HCT116 (cell line): Measurements from ENCODE around the gene IKZF3. TPM values are rescaled to one million over a fixed set of nuclear protein-coding genes. Genes with fewer than 3 reads are reported as not detected.
"Not testable (repeated sequence)": the region's sequence is repeated elsewhere in the genome, so short reads cannot be mapped to it uniquely, and the experiment has no call there.

ENCODE experiments used
- ATAC-seq: fragments of 200-7000 bp; cut with Tn5 transposase; 2 replicates; pipeline ENCODE4 v1.9.1; 2020; ENCODE audit warnings: mild to moderate bottlenecking, moderate library complexity
- BruUV-seq: library from RNA; stranded (reverse); fragments of 400-500 nt; replicated peaks from 2 replicates; lab custom pipeline; 2021; lab: Mats Ljungman, UMichigan
- CTCF ChIA-PET: fragments of 300-600 bp; sonication (Branson Sonifier 250); formaldehyde crosslinking; loops from one replicate; lab custom pipeline; 2021; ENCODE audit warnings: antibody characterized with exemption; lab: Charles Lee
- POLR2A ChIA-PET: fragments of 300-600, 350-600 bp; sonication (Branson Sonifier 250); formaldehyde crosslinking; loops from one replicate; lab custom pipeline; 2021; ENCODE audit warnings: antibody characterized with exemption; lab: Charles Lee
- RAD21 ChIA-PET, 2 experiments: fragments of 300-600 bp; sonication (Branson Sonifier 250); formaldehyde crosslinking; loops; one replicate each; lab custom pipeline; 2023; ENCODE audit warnings: low total read pairs in 2 of 2; ENCODE audit not compliant: uncharacterized antibody in 2 of 2, unreplicated experiment in 2 of 2, low non-redundant PET in 1 of 2; lab: Charles Lee
- DNase-seq: peaks from one replicate; pipeline ENCODE4 v3.0.0-alpha.2; 2010; ENCODE audit warnings: low read depth, low spot score
- H2AFZ ChIP-seq: fragments of 200-600 bp; shearing (Covaris generic), sonication (generic); 2 replicates; pipeline ENCODE4 v1.6.1; 2017; ENCODE audit warnings: low read depth, mixed run types, mixed read lengths, antibody characterized with exemption, low read length; ENCODE audit not compliant: poor library complexity, severe bottlenecking
- H3K27ac ChIP-seq: 2 replicates; pipeline ENCODE4 v1.5.1; 2012; ENCODE audit warnings: low read depth, low read length
- H3K27me3 ChIP-seq: fragments of 200-600 bp; sonication (generic); 2 replicates; pipeline ENCODE4 v1.6.1; 2016; ENCODE audit warnings: mixed run types, low read length, mixed read lengths; ENCODE audit not compliant: insufficient read depth
- H3K36me3 ChIP-seq, 2 experiments: fragments of 200-500 bp in 1 of 2; fragments of 200-600 bp in 1 of 2; sonication (Bioruptor generic) in 1 of 2; sonication (generic) in 1 of 2; 2 replicates each; pipeline versions ENCODE4 v1.5.1 to v1.6.1; 2014 to 2016; ENCODE audit warnings: low read length in 2 of 2, inconsistent platforms in 1 of 2, mixed read lengths in 1 of 2, mixed run types in 1 of 2; ENCODE audit not compliant: insufficient read depth in 2 of 2, control insufficient read depth in 1 of 2
- H3K4me1 ChIP-seq, 2 experiments: fragments of 200-600 bp in 1 of 2; sonication (generic) in 1 of 2; 2 replicates each; pipeline versions ENCODE4 v1.5.1 to v1.6.1; 2012 to 2017; ENCODE audit warnings: low read length in 2 of 2, inconsistent platforms in 1 of 2, mild to moderate bottlenecking in 1 of 2, mixed read lengths in 1 of 2, mixed run types in 1 of 2, moderate library complexity in 1 of 2; ENCODE audit not compliant: insufficient read depth in 2 of 2, control insufficient read depth in 1 of 2
- H3K4me2 ChIP-seq: fragments of 200-600 bp; sonication (generic); 2 replicates; pipeline ENCODE4 v1.6.1; 2017; ENCODE audit warnings: mixed run types, low read length, mixed read lengths
- H3K4me3 ChIP-seq, 2 experiments: fragments of 200-600 bp in 1 of 2; sonication (generic) in 1 of 2; replicated peaks in 1 of 2; 2 replicates each; pipeline ENCODE4 v1.5.1; 2011 to 2016; ENCODE audit warnings: low read length in 2 of 2, control low read depth in 1 of 2, low read depth in 1 of 2, mild to moderate bottlenecking in 1 of 2, mixed read lengths in 1 of 2, mixed run types in 1 of 2
- H3K79me2 ChIP-seq: fragments of 200-600 bp; sonication (generic); 2 replicates; pipeline ENCODE4 v1.6.1; 2017; ENCODE audit warnings: mild to moderate bottlenecking, mixed run types, low read length, moderate library complexity, mixed read lengths; ENCODE audit not compliant: insufficient read depth
- H3K9ac ChIP-seq: fragments of 200-600 bp; sonication (generic); 2 replicates; pipeline ENCODE4 v1.6.1; 2016; ENCODE audit warnings: low read length, mixed read lengths
- H3K9me2 ChIP-seq: fragments of 200-600 bp; sonication (generic), shearing (Covaris generic); 2 replicates; pipeline ENCODE4 v1.6.1; 2017; ENCODE audit warnings: mixed run types, mild to moderate bottlenecking, moderate library complexity; ENCODE audit not compliant: insufficient read depth
- H3K9me3 ChIP-seq, 2 experiments: fragments of 200-500 bp in 1 of 2; fragments of 200-600 bp in 1 of 2; sonication (Bioruptor generic) in 1 of 2; sonication (generic) in 1 of 2; 2 replicates each; pipeline ENCODE4 v1.6.1; 2014 to 2017; ENCODE audit warnings: low read length in 2 of 2, mixed read lengths in 2 of 2, inconsistent platforms in 1 of 2, low read depth in 1 of 2, mild to moderate bottlenecking in 1 of 2, mixed run types in 1 of 2, moderate library complexity in 1 of 2; ENCODE audit not compliant: control insufficient read depth in 1 of 2, insufficient read depth in 1 of 2
- H4K20me1 ChIP-seq: fragments of 200-600 bp; sonication (generic), shearing (Covaris generic); 2 replicates; pipeline ENCODE4 v1.6.1; 2017; ENCODE audit warnings: mixed run types, mild to moderate bottlenecking, moderate library complexity; ENCODE audit not compliant: insufficient read depth
- CBX3 ChIP-seq: IDR thresholded peaks from 2 replicates; pipeline ENCODE4 v1.6.1; 2012; ENCODE audit warnings: low read depth
- CEBPB ChIP-seq: IDR thresholded peaks from 2 replicates; pipeline ENCODE4 v1.6.1; 2012; ENCODE audit warnings: low read depth
- ELF1 ChIP-seq: IDR thresholded peaks from 2 replicates; pipeline ENCODE4 v1.6.1; 2012; ENCODE audit warnings: low read depth, borderline replicate concordance
- EZH2phosphoT487 ChIP-seq: fragments of 200-600 bp; IDR thresholded peaks from 2 replicates; pipeline ENCODE4 v1.6.1; 2018; ENCODE audit warnings: antibody characterized with exemption, borderline replicate concordance
- POLR2A ChIP-seq: IDR thresholded peaks from 2 replicates; pipeline ENCODE4 v1.7.0; 2011; ENCODE audit warnings: borderline replicate concordance; ENCODE audit not compliant: insufficient read depth, insufficient read length; ENCODE audit errors: extremely low read depth
- RAD21 ChIP-seq: IDR thresholded peaks from 2 replicates; pipeline ENCODE4 v1.6.1; 2012; ENCODE audit warnings: low read depth, mild to moderate bottlenecking
- SP1 ChIP-seq: IDR thresholded peaks from 2 replicates; pipeline ENCODE4 v1.6.1; 2012; ENCODE audit warnings: low read depth
- YY1 ChIP-seq: IDR thresholded peaks from 2 replicates; pipeline ENCODE4 v1.6.1; 2011; ENCODE audit warnings: low read length, low read depth, moderate library complexity, mild to moderate bottlenecking; ENCODE audit not compliant: insufficient replicate concordance; ENCODE audit errors: extremely low read depth
- intact Hi-C: fragments of 100-400 bp; cut with micrococcal nuclease; formaldehyde crosslinking; loops from 2 replicates; pipeline ENCODE4 v1.10.0; 2022
- total RNA-seq: library from RNA; stranded (reverse); gene quantifications from one replicate; pipeline ENCODE4 v1.2.1, GENCODE V29; 2021; ENCODE audit not compliant: unreplicated experiment
- TF ChIP-seq, protein P1 (sequence below): IDR thresholded peaks from 2 replicates; pipeline ENCODE4 v1.6.1; 2012
- TF ChIP-seq, protein P2 (sequence below), 3 experiments: fragments of 200-600 bp in 1 of 3; sonication (generic) in 1 of 3; IDR thresholded peaks in 2 of 3; conservative IDR thresholded peaks in 1 of 3; 2 replicates each; pipeline ENCODE4 v1.5.1; 2012 to 2017; ENCODE audit warnings: low read depth in 2 of 3, low read length in 2 of 3, antibody characterized with exemption in 1 of 3, borderline replicate concordance in 1 of 3, control low read depth in 1 of 3, mild to moderate bottlenecking in 1 of 3, mixed read lengths in 1 of 3, mixed run types in 1 of 3, moderate library complexity in 1 of 3; ENCODE audit not compliant: insufficient read depth in 1 of 3

The IKZF3 gene
- total RNA-seq, 1 experiment from 2014 or later: 0.30 TPM

DNA sequence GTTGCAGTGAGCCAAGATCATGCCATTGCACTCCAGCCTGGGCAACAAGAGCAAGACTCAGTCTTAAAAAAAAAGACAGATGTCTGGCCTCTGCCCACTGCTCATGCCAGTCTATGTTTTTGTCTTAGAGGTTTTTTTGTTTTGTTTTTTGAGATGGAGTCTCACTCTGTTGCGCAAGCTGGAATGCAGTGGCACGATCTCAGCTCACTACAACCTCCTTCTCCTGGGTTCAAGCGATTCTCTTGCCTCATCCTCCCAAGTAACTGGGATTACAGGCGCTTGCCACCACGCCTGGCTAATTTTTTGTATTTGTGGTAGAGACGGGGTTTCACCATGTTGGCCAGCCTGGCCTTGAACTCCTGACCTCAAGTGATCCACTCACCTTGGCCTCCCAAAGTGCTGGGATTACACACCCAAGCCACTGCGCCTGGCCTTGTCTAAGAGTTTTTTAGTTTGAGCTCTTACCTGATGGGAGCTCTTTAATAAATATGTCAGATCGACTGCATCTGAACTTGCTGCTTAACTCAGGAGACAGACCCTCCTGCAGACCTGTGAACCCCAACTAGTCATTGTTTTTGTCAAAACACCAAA is 115.6 kb downstream of the IKZF3 start:
- H4K20me1 ChIP-seq, BruUV-seq, H3K9me2 ChIP-seq, H3K27ac ChIP-seq, RAD21 ChIA-PET, H3K9ac ChIP-seq, ATAC-seq, intact Hi-C loops, DNase-seq, H3K9me3 ChIP-seq, H3K4me3 ChIP-seq, H3K27me3 ChIP-seq, H3K4me2 ChIP-seq, H3K36me3 ChIP-seq, H3K79me2 ChIP-seq, H2AFZ ChIP-seq: not testable (repeated sequence)
- CTCF ChIA-PET: interaction anchor here (1.2 to 1.6 kb wide), 2 partner anchors 18 to 127 kb away, joined by 3 to 10 read pairs; partner anchors contain the start of gene MIEN1
- POLR2A ChIA-PET: interaction anchor here (1.5 kb wide), 1 partner anchor 9 kb away, joined by 5 read pairs; no protein-coding TSS in a partner anchor
- H3K4me1 ChIP-seq: peaks cover 32 to 41% of the 10 kb centered on the region in 2 experiments

DNA sequence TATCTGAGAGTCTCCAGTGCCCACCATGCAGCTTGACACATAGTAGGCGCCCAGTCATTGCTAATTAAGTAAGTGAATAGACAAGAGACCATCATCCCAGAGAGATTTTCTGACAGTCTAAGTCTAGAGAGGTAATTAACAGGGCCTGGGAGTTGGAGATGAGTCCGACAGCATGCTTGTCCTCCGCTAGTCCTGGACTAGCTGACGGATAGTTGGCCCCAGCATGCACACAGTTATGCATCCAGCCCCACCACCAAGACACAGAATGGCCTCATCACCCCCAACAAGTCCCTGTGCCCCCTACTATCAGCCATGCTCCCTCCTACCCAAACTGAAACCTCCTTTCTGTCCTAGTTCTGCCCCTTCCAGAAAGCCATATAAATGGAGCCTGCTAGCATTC is 116.4 kb downstream of the IKZF3 start:
- ChIA-PET RAD21 (no interaction called here), POLR2A (no interaction called here), CTCF (no interaction called here)
- DNase-seq: no peak
- Histone ChIP-seq H3K79me2 (no peaks in the 10 kb centered on the region), H3K27ac (no peak overlapping the region), H3K9me2 (no peaks in the 10 kb centered on the region), H3K4me2 (no peak overlapping the region), H3K9me3 (no peaks in the 10 kb centered on the region), H3K9ac (no peak overlapping the region), H3K4me3 (no peak overlapping the region), H3K36me3 (peaks cover 9 to 11% of the 10 kb centered on the region in 2 experiments; a peak in 2 of 4 replicates), H4K20me1 (no peaks in the 10 kb centered on the region), H3K27me3 (no peaks in the 10 kb centered on the region), H2AFZ (no peak overlapping the region), H3K4me1 (peaks cover 24 to 33% of the 10 kb centered on the region in 2 experiments)
- no TSS peak for BruUV-seq
- no peak for TF ChIP-seq CEBPB
- TF ChIP-seq YY1: no peak
- no peak for TF ChIP-seq ELF1
- no peak for TF ChIP-seq RAD21
- no peak for TF ChIP-seq SP1
- TF ChIP-seq POLR2A: no peak
- TF ChIP-seq EZH2phosphoT487: no peak
- TF ChIP-seq CBX3: no peak
- TF ChIP-seq, protein P1, sequence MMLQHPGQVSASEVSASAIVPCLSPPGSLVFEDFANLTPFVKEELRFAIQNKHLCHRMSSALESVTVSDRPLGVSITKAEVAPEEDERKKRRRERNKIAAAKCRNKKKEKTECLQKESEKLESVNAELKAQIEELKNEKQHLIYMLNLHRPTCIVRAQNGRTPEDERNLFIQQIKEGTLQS: no peak
- TF ChIP-seq, protein P2, sequence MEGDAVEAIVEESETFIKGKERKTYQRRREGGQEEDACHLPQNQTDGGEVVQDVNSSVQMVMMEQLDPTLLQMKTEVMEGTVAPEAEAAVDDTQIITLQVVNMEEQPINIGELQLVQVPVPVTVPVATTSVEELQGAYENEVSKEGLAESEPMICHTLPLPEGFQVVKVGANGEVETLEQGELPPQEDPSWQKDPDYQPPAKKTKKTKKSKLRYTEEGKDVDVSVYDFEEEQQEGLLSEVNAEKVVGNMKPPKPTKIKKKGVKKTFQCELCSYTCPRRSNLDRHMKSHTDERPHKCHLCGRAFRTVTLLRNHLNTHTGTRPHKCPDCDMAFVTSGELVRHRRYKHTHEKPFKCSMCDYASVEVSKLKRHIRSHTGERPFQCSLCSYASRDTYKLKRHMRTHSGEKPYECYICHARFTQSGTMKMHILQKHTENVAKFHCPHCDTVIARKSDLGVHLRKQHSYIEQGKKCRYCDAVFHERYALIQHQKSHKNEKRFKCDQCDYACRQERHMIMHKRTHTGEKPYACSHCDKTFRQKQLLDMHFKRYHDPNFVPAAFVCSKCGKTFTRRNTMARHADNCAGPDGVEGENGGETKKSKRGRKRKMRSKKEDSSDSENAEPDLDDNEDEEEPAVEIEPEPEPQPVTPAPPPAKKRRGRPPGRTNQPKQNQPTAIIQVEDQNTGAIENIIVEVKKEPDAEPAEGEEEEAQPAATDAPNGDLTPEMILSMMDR (IDR thresholded peaks at IDR 0.05 in 2 of 3, conservative IDR thresholded peaks at IDR 0.05 in 1 of 3; ENCODE audit: borderline replicate concordance in 1 of 3, insufficient read depth in 1 of 3, low read depth in 2 of 3, low read length in 2 of 3): no peak
- no peak for ATAC-seq
- intact Hi-C loops: no loop called here
